Tibial artery (tissue), 4 donors: ENCODE data around the gene GIMAP6.
"Not testable (repeated sequence)": the region's sequence is repeated elsewhere in the genome, so short reads cannot be mapped to it uniquely, and the experiment has no call there.

Experiments used
- DNase-seq, 2 donors: peaks; one replicate each; pipeline ENCODE4 v3.0.0-alpha.2; 2019
- H3K27ac ChIP-seq, 2 donors: fragments of 200-600 bp; sonication (generic) in 1 of 2; 1 replicate in 1 of 2; 2 replicates in 1 of 2; pipeline ENCODE4 v1.5.1; 2018 to 2019; ENCODE audit warnings: mild to moderate bottlenecking in 1 of 2
- H3K27me3 ChIP-seq, 2 donors: fragments of 200-600 bp; sonication (generic) in 1 of 2; one replicate each; pipeline versions ENCODE4 v1.5.1 to v1.6.0; 2016 to 2019
- H3K36me3 ChIP-seq, 3 donors: fragments of 200-600 bp; sonication (generic) in 2 of 3; one replicate each; pipeline ENCODE4 v1.5.1; 2016 to 2019; ENCODE audit warnings: mild to moderate bottlenecking in 2 of 3
- H3K4me1 ChIP-seq, 4 donors: fragments of 200-600 bp; sonication (generic) in 2 of 4; 1 replicate in 3 of 4; 2 replicates in 1 of 4; pipeline ENCODE4 v1.5.1; 2016 to 2019
- H3K4me3 ChIP-seq, 2 donors: fragments of 200-600 bp; sonication (generic) in 1 of 2; 1 replicate in 1 of 2; 2 replicates in 1 of 2; pipeline ENCODE4 v1.5.1; 2018 to 2019; ENCODE audit warnings: mild to moderate bottlenecking in 2 of 2
- H3K9me3 ChIP-seq, 3 donors: fragments of 200-600 bp; sonication (generic) in 1 of 3; one replicate each; pipeline ENCODE4 v1.5.1; 2016 to 2019
- intact Hi-C: fragments of 100-400 bp; cut with DNase I; formaldehyde crosslinking; loops from one replicate; pipeline ENCODE4 v1.15.0; 2023; ENCODE audit warnings: low total_unique reads
- TF ChIP-seq, protein P1 (sequence below), 2 experiments: fragments of 200-600 bp in 1 of 2; fragments of 450-650 bp in 1 of 2; IDR thresholded peaks; one replicate each; pipeline ENCODE4 v1.5.1; 2017 to 2019; ENCODE audit warnings: antibody characterized with exemption in 2 of 2, mild to moderate bottlenecking in 1 of 2, moderate library complexity in 1 of 2

Gene GIMAP6

DNA sequence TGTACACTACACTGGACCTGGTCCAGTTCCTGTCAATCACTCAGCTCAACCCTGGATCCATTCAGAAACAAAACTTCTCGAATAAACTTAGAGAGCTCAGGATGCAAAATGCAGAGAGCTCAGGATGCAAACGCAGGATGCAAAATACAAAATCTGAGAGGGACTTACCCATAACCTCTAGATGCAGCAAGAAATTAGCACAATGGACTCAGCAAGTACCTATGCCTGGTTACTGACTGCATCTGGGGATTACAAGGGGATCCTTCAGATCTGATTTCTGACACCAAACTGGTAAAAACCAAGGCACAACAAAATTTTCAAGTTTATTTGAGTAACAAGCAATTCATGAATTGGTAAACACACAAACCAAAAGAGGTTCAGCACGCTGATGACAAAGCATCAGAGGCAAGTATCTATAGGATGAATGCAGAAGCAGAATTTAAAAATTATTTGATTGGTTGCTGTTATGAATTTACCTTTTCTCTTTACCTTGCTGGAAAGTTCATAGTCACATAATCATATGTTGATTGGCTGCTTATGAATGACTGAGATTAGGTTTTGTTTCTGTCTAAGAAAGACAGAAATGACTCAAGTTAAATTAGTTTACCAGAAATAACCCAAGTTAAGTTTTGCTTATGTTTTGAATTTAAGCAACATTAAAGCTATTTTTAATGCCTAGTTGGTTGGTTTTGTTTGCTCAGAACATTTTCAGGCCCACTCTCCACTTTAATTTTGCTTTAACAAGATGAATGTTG is 11.4 kb downstream of the GIMAP6 start:
- H3K27me3 ChIP-seq: no peaks in the 10 kb centered on the region
- TF ChIP-seq, protein P1, sequence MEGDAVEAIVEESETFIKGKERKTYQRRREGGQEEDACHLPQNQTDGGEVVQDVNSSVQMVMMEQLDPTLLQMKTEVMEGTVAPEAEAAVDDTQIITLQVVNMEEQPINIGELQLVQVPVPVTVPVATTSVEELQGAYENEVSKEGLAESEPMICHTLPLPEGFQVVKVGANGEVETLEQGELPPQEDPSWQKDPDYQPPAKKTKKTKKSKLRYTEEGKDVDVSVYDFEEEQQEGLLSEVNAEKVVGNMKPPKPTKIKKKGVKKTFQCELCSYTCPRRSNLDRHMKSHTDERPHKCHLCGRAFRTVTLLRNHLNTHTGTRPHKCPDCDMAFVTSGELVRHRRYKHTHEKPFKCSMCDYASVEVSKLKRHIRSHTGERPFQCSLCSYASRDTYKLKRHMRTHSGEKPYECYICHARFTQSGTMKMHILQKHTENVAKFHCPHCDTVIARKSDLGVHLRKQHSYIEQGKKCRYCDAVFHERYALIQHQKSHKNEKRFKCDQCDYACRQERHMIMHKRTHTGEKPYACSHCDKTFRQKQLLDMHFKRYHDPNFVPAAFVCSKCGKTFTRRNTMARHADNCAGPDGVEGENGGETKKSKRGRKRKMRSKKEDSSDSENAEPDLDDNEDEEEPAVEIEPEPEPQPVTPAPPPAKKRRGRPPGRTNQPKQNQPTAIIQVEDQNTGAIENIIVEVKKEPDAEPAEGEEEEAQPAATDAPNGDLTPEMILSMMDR (IDR thresholded peaks at IDR 0.05): no peak
- no peak overlapping the region for H3K4me3 ChIP-seq
- intact Hi-C loops: no loop called here
- no peaks in the 10 kb centered on the region for H3K9me3 ChIP-seq
- H3K4me1 ChIP-seq: no peaks in the 10 kb centered on the region
- no peak for DNase-seq
- no peak overlapping the region for H3K27ac ChIP-seq
- no peaks in the 10 kb centered on the region for H3K36me3 ChIP-seq

GRCh38 chr7:150620061-150620460 is 12.1 kb downstream of the GIMAP6 start:
- H3K4me1 ChIP-seq: no peaks in the 10 kb centered on the region
- no peaks in the 10 kb centered on the region for H3K36me3 ChIP-seq
- DNase-seq: no peak
- no peaks in the 10 kb centered on the region for H3K9me3 ChIP-seq
- H3K4me3 ChIP-seq: no peak overlapping the region
- intact Hi-C loops: no loop called here
- no peak overlapping the region for H3K27ac ChIP-seq
- TF ChIP-seq, protein P1 (IDR thresholded peaks at IDR 0.05): no peak
- H3K27me3 ChIP-seq: no peaks in the 10 kb centered on the region

DNA sequence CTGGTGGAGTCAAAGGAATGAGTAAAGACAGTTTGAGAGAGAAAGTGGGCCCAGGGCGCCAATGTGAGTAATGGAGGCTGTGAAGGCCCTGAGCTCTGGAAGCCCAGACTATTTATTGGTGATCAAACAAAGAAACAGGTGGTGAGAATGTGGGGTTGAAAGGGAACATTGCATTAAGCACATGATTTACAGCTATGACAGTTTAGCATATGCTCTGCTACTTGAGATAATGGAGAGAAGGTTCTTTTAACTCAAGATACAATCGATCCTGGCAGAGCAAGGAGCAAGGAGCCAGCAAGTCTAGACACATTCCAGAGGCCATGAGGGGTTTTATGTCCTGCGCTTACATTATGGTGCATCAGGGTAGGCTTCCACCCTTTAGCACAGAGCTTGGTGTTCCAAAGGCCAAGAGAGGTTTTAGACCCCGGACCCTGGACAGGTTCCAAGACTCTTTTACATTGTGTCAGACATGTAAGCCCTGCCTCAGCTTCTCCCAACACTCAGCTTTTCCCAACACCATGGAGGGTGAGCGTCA is 16.9 kb downstream of the GIMAP6 start:
- DNase-seq, H3K27me3 ChIP-seq, H3K9me3 ChIP-seq, H3K36me3 ChIP-seq, intact Hi-C loops, H3K27ac ChIP-seq, H3K4me1 ChIP-seq, H3K4me3 ChIP-seq: not testable (repeated sequence)

DNA sequence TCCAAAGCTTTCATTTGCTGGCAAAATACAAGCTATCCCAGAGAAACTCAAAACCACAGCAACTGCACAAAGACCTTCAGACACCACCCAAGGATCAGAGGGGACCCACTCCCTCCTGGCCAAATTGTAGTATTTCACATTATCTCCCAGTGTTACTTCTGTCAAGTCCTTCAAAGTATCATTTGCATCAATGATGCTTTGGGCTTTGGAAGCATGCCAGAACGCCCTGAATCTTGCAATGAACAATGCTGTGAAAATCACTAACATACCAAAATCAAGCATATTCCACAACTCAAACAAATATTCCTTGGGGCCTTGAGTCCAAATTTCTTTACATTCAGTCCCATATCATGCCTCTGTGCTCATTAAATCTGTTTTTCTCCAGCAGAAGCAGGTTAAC is 17.8 kb downstream of the GIMAP6 start:
- H3K36me3 ChIP-seq, H3K27ac ChIP-seq, H3K4me3 ChIP-seq, intact Hi-C loops, H3K9me3 ChIP-seq, H3K4me1 ChIP-seq, DNase-seq, H3K27me3 ChIP-seq: not testable (repeated sequence)

GRCh38 chr7:150613880-150614279 is 18.3 kb downstream of the GIMAP6 start:
- Histone ChIP-seq H3K27ac (no peak overlapping the region), H3K27me3 (no peaks in the 10 kb centered on the region), H3K9me3 (no peaks in the 10 kb centered on the region), H3K4me1 (no peaks in the 10 kb centered on the region), H3K36me3 (no peaks in the 10 kb centered on the region), H3K4me3 (no peak overlapping the region)
- no peak for DNase-seq
- intact Hi-C loops: no loop called here
- TF ChIP-seq, protein P1 (IDR thresholded peaks at IDR 0.05): no peak

DNA sequence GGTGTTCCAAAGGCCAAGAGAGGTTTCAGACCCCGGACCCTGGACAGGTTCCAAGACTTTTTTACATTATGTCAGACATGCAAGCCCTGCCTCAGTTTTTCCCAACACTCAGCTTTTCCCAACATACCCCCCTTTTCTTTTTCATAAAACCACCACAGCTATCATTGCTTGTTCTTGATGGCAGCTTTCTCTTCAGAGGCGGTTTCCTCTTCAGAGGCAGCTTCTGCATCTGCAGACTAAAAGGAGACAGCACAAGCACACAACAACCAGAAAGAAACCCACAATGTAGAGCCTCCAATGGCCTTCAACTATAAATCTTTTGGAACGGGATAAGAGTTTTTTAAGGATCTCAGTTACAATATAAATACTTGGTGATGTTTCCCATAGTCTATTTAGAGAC is 19.3 kb downstream of the GIMAP6 start:
- no peak for DNase-seq
- Histone ChIP-seq H3K4me3 (no peak overlapping the region), H3K4me1 (no peaks in the 10 kb centered on the region), H3K27ac (no peak overlapping the region), H3K36me3 (no peaks in the 10 kb centered on the region), H3K27me3 (no peaks in the 10 kb centered on the region), H3K9me3 (no peaks in the 10 kb centered on the region)
- intact Hi-C loops: no loop called here
- TF ChIP-seq, protein P1 (IDR thresholded peaks at IDR 0.05): no peak
